Uterus (tissue), 2 donors: ENCODE data around the gene CNST.

ENCODE experiments used
- CTCF ChIP-seq, 4 experiments: fragments of 200-600 bp in 2 of 4; fragments of 450-650 bp in 2 of 4; sonication (generic) in 2 of 4; IDR thresholded peaks; one replicate each; pipeline ENCODE4 v1.5.1; 2016 to 2019; ENCODE audit warnings: antibody characterized with exemption in 4 of 4, mild to moderate bottlenecking in 2 of 4, moderate library complexity in 1 of 4
- POLR2A ChIP-seq, 2 donors: fragments of 450-650 bp; IDR thresholded peaks; one replicate each; pipeline ENCODE4 v1.6.1; 2016; ENCODE audit warnings: antibody characterized with exemption in 2 of 2, mild to moderate bottlenecking in 1 of 2, moderate library complexity in 1 of 2

- no peak for TF ChIP-seq CTCF (IDR thresholded peaks at IDR 0.05)
- no peak for TF ChIP-seq POLR2A (IDR thresholded peaks at IDR 0.05)
These were observed 773 bp downstream of the CNST start for GRCh38 chr1:246566813-246567645.
